Parathyroid adenoma (tissue), 2 donors: ENCODE results near the gene PYCR2.

Experiments used
- H2AFZ ChIP-seq: fragments of 300-600 bp; sonication (generic); one replicate; pipeline ENCODE4 v1.7.0; 2017; ENCODE audit warnings: antibody characterized with exemption, mild to moderate bottlenecking
- H3K27ac ChIP-seq: fragments of 300-600 bp; sonication (generic); one replicate; pipeline ENCODE4 v1.7.0; 2017
- H3K27me3 ChIP-seq: fragments of 300-600 bp; sonication (generic); one replicate; pipeline ENCODE4 v1.7.0; 2017; ENCODE audit warnings: low read length; ENCODE audit not compliant: control insufficient read depth, insufficient read depth
- H3K36me3 ChIP-seq: fragments of 300-600 bp; sonication (generic); one replicate; pipeline ENCODE4 v1.7.0; 2017; ENCODE audit warnings: low read length; ENCODE audit not compliant: control insufficient read depth, insufficient read depth
- H3K4me1 ChIP-seq: fragments of 300-600 bp; sonication (generic); one replicate; pipeline ENCODE4 v1.7.0; 2017; ENCODE audit warnings: control low read depth
- H3K4me2 ChIP-seq: fragments of 300-600 bp; sonication (generic); one replicate; pipeline ENCODE4 v1.7.0; 2017; ENCODE audit warnings: low read length
- H3K4me3 ChIP-seq: fragments of 300-600 bp; sonication (generic); one replicate; pipeline ENCODE4 v1.7.0; 2017; ENCODE audit warnings: low read depth, low read length
- H3K79me2 ChIP-seq: fragments of 300-600 bp; sonication (generic); one replicate; pipeline ENCODE4 v1.7.0; 2017; ENCODE audit warnings: control low read depth
- H3K9ac ChIP-seq: fragments of 300-600 bp; sonication (generic); one replicate; pipeline ENCODE4 v1.7.0; 2017; ENCODE audit warnings: mild to moderate bottlenecking
- H3K9me3 ChIP-seq: fragments of 300-600 bp; sonication (generic); one replicate; pipeline ENCODE4 v1.7.0; 2017; ENCODE audit warnings: low read length; ENCODE audit not compliant: control insufficient read depth
- TF ChIP-seq, protein P1 (sequence below): fragments of 300-600 bp; sonication (generic); IDR thresholded peaks from one replicate; pipeline ENCODE4 v1.7.0; 2017; ENCODE audit warnings: antibody characterized with exemption, mild to moderate bottlenecking
- donor health status: primary hyperparathyroidism.

PYCR2 gene

GRCh38 chr1:225908013-225908640 is 15.9 kb downstream of the PYCR2 start:
- Histone ChIP-seq H3K9ac (no peak overlapping the region), H2AFZ (no peak overlapping the region), H3K4me2 (no peak overlapping the region), H3K79me2 (no peaks in the 10 kb centered on the region), H3K9me3 (no peaks in the 10 kb centered on the region), H3K4me1 (no peaks in the 10 kb centered on the region), H3K27ac (no peak overlapping the region), H3K27me3 (no peaks in the 10 kb centered on the region), H3K4me3 (no peak overlapping the region), H3K36me3 (no peaks in the 10 kb centered on the region)
- TF ChIP-seq, protein P1, sequence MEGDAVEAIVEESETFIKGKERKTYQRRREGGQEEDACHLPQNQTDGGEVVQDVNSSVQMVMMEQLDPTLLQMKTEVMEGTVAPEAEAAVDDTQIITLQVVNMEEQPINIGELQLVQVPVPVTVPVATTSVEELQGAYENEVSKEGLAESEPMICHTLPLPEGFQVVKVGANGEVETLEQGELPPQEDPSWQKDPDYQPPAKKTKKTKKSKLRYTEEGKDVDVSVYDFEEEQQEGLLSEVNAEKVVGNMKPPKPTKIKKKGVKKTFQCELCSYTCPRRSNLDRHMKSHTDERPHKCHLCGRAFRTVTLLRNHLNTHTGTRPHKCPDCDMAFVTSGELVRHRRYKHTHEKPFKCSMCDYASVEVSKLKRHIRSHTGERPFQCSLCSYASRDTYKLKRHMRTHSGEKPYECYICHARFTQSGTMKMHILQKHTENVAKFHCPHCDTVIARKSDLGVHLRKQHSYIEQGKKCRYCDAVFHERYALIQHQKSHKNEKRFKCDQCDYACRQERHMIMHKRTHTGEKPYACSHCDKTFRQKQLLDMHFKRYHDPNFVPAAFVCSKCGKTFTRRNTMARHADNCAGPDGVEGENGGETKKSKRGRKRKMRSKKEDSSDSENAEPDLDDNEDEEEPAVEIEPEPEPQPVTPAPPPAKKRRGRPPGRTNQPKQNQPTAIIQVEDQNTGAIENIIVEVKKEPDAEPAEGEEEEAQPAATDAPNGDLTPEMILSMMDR, result no peak

DNA sequence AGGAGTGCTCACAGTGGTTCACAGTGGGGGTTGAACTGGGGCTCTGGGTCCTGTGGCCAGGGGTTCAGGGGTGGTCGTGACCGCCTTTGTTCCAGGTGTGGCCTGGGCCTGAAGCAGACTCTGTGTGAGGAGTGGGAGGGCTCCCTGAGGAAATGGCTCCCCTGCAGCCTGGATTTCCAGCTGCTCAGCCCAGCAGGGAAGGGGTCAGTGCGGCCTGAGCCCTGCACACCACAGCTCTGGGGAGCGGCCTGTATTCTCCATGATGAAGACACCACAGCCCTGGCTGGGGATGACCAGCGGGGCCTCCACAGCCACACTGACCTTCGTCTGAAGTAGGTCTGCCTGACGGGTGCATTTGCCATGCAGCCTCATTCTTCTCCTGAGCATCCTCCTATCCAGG is 16.7 kb downstream of the PYCR2 start:
- no peak overlapping the region for H3K9ac ChIP-seq
- H2AFZ ChIP-seq, result no peak overlapping the region
- H3K4me1 ChIP-seq, result no peaks in the 10 kb centered on the region
- H3K9me3 ChIP-seq, result no peaks in the 10 kb centered on the region
- no peak overlapping the region for H3K4me3 ChIP-seq
- TF ChIP-seq, protein P1, result no peak
- H3K27ac ChIP-seq, result no peak overlapping the region
- no peaks in the 10 kb centered on the region for H3K79me2 ChIP-seq
- H3K27me3 ChIP-seq, result no peaks in the 10 kb centered on the region
- H3K36me3 ChIP-seq, result no peaks in the 10 kb centered on the region
- no peak overlapping the region for H3K4me2 ChIP-seq

GRCh38 chr1:225906467-225906866 is 17.6 kb downstream of the PYCR2 start:
- Histone ChIP-seq H3K27me3 (no peaks in the 10 kb centered on the region), H2AFZ (no peak overlapping the region), H3K79me2 (no peaks in the 10 kb centered on the region), H3K4me3 (no peak overlapping the region), H3K36me3 (no peaks in the 10 kb centered on the region), H3K4me2 (no peak overlapping the region), H3K27ac (no peak overlapping the region), H3K4me1 (no peaks in the 10 kb centered on the region), H3K9ac (no peak overlapping the region), H3K9me3 (no peaks in the 10 kb centered on the region)
- TF ChIP-seq, protein P1, result no peak

GRCh38 chr1:225903623-225904022 is 20.4 kb downstream of the PYCR2 start:
- TF ChIP-seq, protein P1, result no peak
- Histone ChIP-seq H3K9me3 (no peaks in the 10 kb centered on the region), H3K4me3 (no peak overlapping the region)

More at GRCh38 chr1:225903623-225904022, 20.4 kb downstream of the PYCR2 start:
- H3K27me3 ChIP-seq, result no peaks in the 10 kb centered on the region
- H3K79me2 ChIP-seq, result no peaks in the 10 kb centered on the region
- no peak overlapping the region for H3K9ac ChIP-seq
- H3K4me1 ChIP-seq, result no peaks in the 10 kb centered on the region
- H3K4me2 ChIP-seq, result no peak overlapping the region
- no peak overlapping the region for H2AFZ ChIP-seq
- no peaks in the 10 kb centered on the region for H3K36me3 ChIP-seq
- H3K27ac ChIP-seq, result no peak overlapping the region
